Vagina (tissue), 2 donors: Measurements from ENCODE around the gene GGTA1. TPM values are rescaled to one million over a fixed set of nuclear protein-coding genes. Genes with fewer than 3 reads are reported as not detected.

Source experiments
- DNase-seq, 2 donors: peaks; one replicate each; pipeline ENCODE4 v3.0.0-alpha.2; 2017; ENCODE audit errors: extremely low spot score in 2 of 2
- H3K27ac ChIP-seq: fragments of 200-600 bp; sonication (generic); one replicate; pipeline ENCODE4 v1.5.1; 2019
- H3K27me3 ChIP-seq: fragments of 200-600 bp; sonication (generic); one replicate; pipeline ENCODE4 v1.5.1; 2019
- H3K36me3 ChIP-seq, 2 donors: fragments of 200-600 bp; sonication (generic); one replicate each; pipeline ENCODE4 v1.5.1; 2017 to 2019
- H3K4me1 ChIP-seq: fragments of 200-600 bp; sonication (generic); one replicate; pipeline ENCODE4 v1.5.1; 2019
- H3K4me3 ChIP-seq, 2 donors: fragments of 200-600 bp; sonication (generic); 1 replicate in 1 of 2; 2 replicates in 1 of 2; pipeline ENCODE4 v1.5.1; 2016 to 2019
- H3K9me3 ChIP-seq: fragments of 200-600 bp; sonication (generic); one replicate; pipeline ENCODE4 v1.5.1; 2019
- POLR2A ChIP-seq, 2 donors: fragments of 450-650 bp; IDR thresholded peaks; one replicate each; pipeline ENCODE4 v1.6.1; 2017; ENCODE audit warnings: antibody characterized with exemption in 2 of 2, mild to moderate bottlenecking in 2 of 2, moderate library complexity in 2 of 2
- POLR2AphosphoS5 ChIP-seq, 2 donors: sonication (generic); formaldehyde crosslinking; IDR thresholded peaks; one replicate each; pipeline ENCODE4 v1.9.0; 2017; ENCODE audit warnings: antibody characterized with exemption in 2 of 2, mild to moderate bottlenecking in 2 of 2, low read depth in 1 of 2; ENCODE audit not compliant: insufficient read depth in 1 of 2
- intact Hi-C: fragments of 100-400 bp; cut with DNase I; formaldehyde crosslinking; loops from one replicate; pipeline ENCODE4 v1.15.1; 2023
- total RNA-seq: library from RNA; depleted of rRNA; stranded (reverse); fragments of >200 nt; gene quantifications from one replicate; pipeline ENCODE4 v1.2.3, GENCODE V29; 2016
- TF ChIP-seq, protein P1 (sequence below), 3 experiments: fragments of 450-650 bp in 2 of 3; fragments of 200-600 bp in 1 of 3; sonication (generic) in 1 of 3; IDR thresholded peaks; one replicate each; pipeline ENCODE4 v1.5.1; 2017 to 2019; ENCODE audit warnings: antibody characterized with exemption in 3 of 3, mild to moderate bottlenecking in 2 of 3, moderate library complexity in 2 of 3

Gene GGTA1
- total RNA-seq, 1 donor from 2014 or later = 18.4 TPM

DNA sequence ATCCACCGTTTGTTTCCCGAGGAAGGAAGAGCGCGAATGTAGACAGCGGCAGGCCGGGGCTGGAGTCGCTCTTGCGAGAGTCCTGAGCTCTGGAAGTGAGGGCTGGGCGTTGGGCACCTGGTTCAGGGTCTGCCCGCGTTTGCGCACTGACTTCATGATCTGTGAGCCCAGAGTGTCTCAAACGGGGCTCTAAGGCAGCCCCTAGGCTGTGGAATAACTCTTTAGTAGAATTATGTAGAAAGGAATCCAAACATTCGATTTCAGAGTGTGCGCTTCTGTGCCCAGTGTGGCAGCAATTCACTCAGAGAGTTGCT lies 478 bp upstream of the GGTA1 start:
- TF ChIP-seq, protein P1, sequence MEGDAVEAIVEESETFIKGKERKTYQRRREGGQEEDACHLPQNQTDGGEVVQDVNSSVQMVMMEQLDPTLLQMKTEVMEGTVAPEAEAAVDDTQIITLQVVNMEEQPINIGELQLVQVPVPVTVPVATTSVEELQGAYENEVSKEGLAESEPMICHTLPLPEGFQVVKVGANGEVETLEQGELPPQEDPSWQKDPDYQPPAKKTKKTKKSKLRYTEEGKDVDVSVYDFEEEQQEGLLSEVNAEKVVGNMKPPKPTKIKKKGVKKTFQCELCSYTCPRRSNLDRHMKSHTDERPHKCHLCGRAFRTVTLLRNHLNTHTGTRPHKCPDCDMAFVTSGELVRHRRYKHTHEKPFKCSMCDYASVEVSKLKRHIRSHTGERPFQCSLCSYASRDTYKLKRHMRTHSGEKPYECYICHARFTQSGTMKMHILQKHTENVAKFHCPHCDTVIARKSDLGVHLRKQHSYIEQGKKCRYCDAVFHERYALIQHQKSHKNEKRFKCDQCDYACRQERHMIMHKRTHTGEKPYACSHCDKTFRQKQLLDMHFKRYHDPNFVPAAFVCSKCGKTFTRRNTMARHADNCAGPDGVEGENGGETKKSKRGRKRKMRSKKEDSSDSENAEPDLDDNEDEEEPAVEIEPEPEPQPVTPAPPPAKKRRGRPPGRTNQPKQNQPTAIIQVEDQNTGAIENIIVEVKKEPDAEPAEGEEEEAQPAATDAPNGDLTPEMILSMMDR (IDR thresholded peaks at IDR 0.05) = no peak
- TF ChIP-seq POLR2A (IDR thresholded peaks at IDR 0.05) (no peak), POLR2AphosphoS5 (IDR thresholded peaks at IDR 0.05; ENCODE audit: insufficient read depth in 1 of 2, low read depth in 1 of 2) (no peak)
- no peaks in the 10 kb centered on the region for H3K36me3 ChIP-seq
- peak overlapping the region; percentile 59 to 61 for H3K4me3 ChIP-seq
- DNase-seq = no peak
- intact Hi-C loops = no loop called here
- H3K4me1 ChIP-seq = peaks cover 34% of the 10 kb centered on the region
- no peaks in the 10 kb centered on the region for H3K27me3 ChIP-seq
- H3K9me3 ChIP-seq = no peaks in the 10 kb centered on the region
- peak overlapping the region; percentile 90 for H3K27ac ChIP-seq

DNA sequence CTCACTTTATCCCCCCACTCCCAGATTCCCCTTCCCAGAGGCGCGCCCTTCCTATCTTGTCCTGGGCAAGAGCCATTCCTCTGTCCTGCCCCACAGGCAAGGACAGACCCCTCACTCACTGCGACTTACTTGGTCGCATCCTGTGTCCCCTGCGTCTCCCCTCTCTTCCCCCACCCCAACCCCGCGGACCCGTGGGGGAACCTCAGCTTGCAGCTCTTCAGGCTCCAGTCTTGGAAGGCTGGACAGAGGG lies 542 bp downstream of the GGTA1 start:
- DNase-seq = no peak
- H3K9me3 ChIP-seq = no peaks in the 10 kb centered on the region
- TF ChIP-seq POLR2AphosphoS5 (IDR thresholded peaks at IDR 0.05; ENCODE audit: insufficient read depth in 1 of 2, low read depth in 1 of 2) (no peak), POLR2A (IDR thresholded peaks at IDR 0.05) (no peak)
- TF ChIP-seq, protein P1 (IDR thresholded peaks at IDR 0.05) = no peak
- intact Hi-C loops = loop anchor here (2.0 kb wide), 1 partner anchor 36 kb away; no protein-coding TSS in a partner anchor
- H3K27ac ChIP-seq = peak overlapping the region; percentile 90
- H3K27me3 ChIP-seq = no peaks in the 10 kb centered on the region
- peak overlapping the region; percentile 59 to 61 for H3K4me3 ChIP-seq
- H3K36me3 ChIP-seq = no peaks in the 10 kb centered on the region
- peaks cover 34% of the 10 kb centered on the region for H3K4me1 ChIP-seq

GRCh38 chr9:121498487-121499176 lies 1.0 kb downstream of the GGTA1 start:
- intact Hi-C loops = loop anchor here (2.0 kb wide), 1 partner anchor 36 kb away; no protein-coding TSS in a partner anchor
- Histone ChIP-seq H3K9me3 (no peaks in the 10 kb centered on the region), H3K36me3 (no peaks in the 10 kb centered on the region), H3K4me3 (peak overlapping the region; percentile 59 to 61), H3K4me1 (peaks cover 34% of the 10 kb centered on the region), H3K27ac (peak overlapping the region; percentile 90), H3K27me3 (no peaks in the 10 kb centered on the region)
- no peak for TF ChIP-seq POLR2A (IDR thresholded peaks at IDR 0.05)
- TF ChIP-seq, protein P1 (IDR thresholded peaks at IDR 0.05) = no peak
- peak in 1 of 2 donors; percentile 42 for TF ChIP-seq POLR2AphosphoS5 (IDR thresholded peaks at IDR 0.05; ENCODE audit: insufficient read depth in 1 of 2, low read depth in 1 of 2)
- DNase-seq = no peak

DNA sequence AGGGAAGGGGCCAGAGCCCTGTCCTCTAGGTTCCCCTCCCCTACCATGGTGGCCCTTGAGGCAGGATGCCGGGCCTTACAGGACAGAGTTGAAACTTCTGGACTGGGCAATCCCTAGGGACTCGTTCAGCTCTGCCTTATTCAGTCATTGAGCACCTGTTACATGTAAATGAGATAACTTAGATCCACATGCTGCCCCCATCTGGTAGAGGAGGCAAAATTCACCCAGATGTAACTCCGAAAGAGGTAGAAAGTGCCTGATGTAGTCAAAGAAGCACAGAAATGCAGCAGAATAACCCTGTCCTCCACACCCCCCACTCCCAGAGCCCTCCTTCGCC lies 1.5 kb downstream of the GGTA1 start:
- H3K4me1 ChIP-seq = peaks cover 34% of the 10 kb centered on the region
- no peak for DNase-seq
- intact Hi-C loops = loop anchor here (2.0 kb wide), 1 partner anchor 35 kb away; no protein-coding TSS in a partner anchor
- H3K27me3 ChIP-seq = no peaks in the 10 kb centered on the region
- no peaks in the 10 kb centered on the region for H3K36me3 ChIP-seq
- H3K27ac ChIP-seq = peak overlapping the region; percentile 90
- peak overlapping the region; percentile 59 to 61 for H3K4me3 ChIP-seq
- TF ChIP-seq POLR2AphosphoS5 (IDR thresholded peaks at IDR 0.05; ENCODE audit: insufficient read depth in 1 of 2, low read depth in 1 of 2) (peak in 1 of 2 donors; percentile 34), POLR2A (IDR thresholded peaks at IDR 0.05) (no peak)
- TF ChIP-seq, protein P1 (IDR thresholded peaks at IDR 0.05) = peak; percentile 46 to 57 (median 49)
- no peaks in the 10 kb centered on the region for H3K9me3 ChIP-seq

- H3K4me3 ChIP-seq = no peak overlapping the region
- intact Hi-C loops = no loop called here
- H3K36me3 ChIP-seq = no peaks in the 10 kb centered on the region
- no peak overlapping the region for H3K27ac ChIP-seq
- H3K4me1 ChIP-seq = peaks cover 32% of the 10 kb centered on the region
- TF ChIP-seq POLR2AphosphoS5 (IDR thresholded peaks at IDR 0.05; ENCODE audit: insufficient read depth in 1 of 2, low read depth in 1 of 2) = no peak
- TF ChIP-seq, protein P1 (IDR thresholded peaks at IDR 0.05) = no peak
- H3K27me3 ChIP-seq = no peaks in the 10 kb centered on the region
- no peak for DNase-seq
- no peaks in the 10 kb centered on the region for H3K9me3 ChIP-seq
These were observed 3.7 kb downstream of the GGTA1 start for GRCh38 chr9:121495976-121496375.
